ENCODE measurements around the gene OCIAD1. TPM values are rescaled to one million over a fixed set of nuclear protein-coding genes. Genes with fewer than 3 reads are reported as not detected.

The OCIAD1 gene
- total RNA-seq, 1 experiment from 2014 or later: 163 TPM

- Histone ChIP-seq H3K4me2 (ENCODE audit: low read length) (no peak overlapping the region), H4K20me1 (ENCODE audit: insufficient read depth) (peaks cover 8% of the 10 kb centered on the region; the same call in 1 of the 2 replicates), H2AFZ (ENCODE audit: low read depth, low read length, poor library complexity, severe bottlenecking) (no peak overlapping the region), H3K9me2 (ENCODE audit: insufficient read depth) (no peaks in the 10 kb centered on the region), H3K27ac (ENCODE audit: low read depth, low read length) (no peak overlapping the region), H3K79me2 (ENCODE audit: insufficient read depth, low read length) (peaks cover 37% of the 10 kb centered on the region), H3K4me1 (ENCODE audit: control insufficient read depth in 1 of 2, insufficient read depth in 2 of 2, low read length in 2 of 2) (no peaks in the 10 kb centered on the region), H3K4me3 (replicated peaks in 1 of 2; ENCODE audit: low read depth in 1 of 2, low read length in 2 of 2) (no peak overlapping the region), H3K36me3 (ENCODE audit: control insufficient read depth in 1 of 2, insufficient read depth in 2 of 2, low read length in 2 of 2) (peaks cover 19 to 30% of the 10 kb centered on the region in 2 experiments), H3K27me3 (ENCODE audit: insufficient read depth, low read length) (no peaks in the 10 kb centered on the region), H3K9ac (ENCODE audit: low read length) (no peak overlapping the region), H3K9me3 (ENCODE audit: control insufficient read depth in 1 of 2, insufficient read depth in 1 of 2, low read depth in 1 of 2, low read length in 2 of 2) (no peaks in the 10 kb centered on the region)
- BruUV-seq (replicated peaks): no TSS peak
- TF ChIP-seq EZH2 (IDR thresholded peaks at IDR 0.05) (no peak), POLR2A (IDR thresholded peaks at IDR 0.05; ENCODE audit: borderline replicate concordance, extremely low read depth, insufficient read depth, insufficient read length) (no peak), TCF7L2 (IDR thresholded peaks at IDR 0.05; ENCODE audit: borderline replicate concordance, extremely low read depth, insufficient read depth, insufficient read length) (no peak), ZBTB33 (IDR thresholded peaks at IDR 0.05; ENCODE audit: extremely low read depth, insufficient replicate concordance, low read length) (no peak), POLR2AphosphoS5 (IDR thresholded peaks at IDR 0.05; ENCODE audit: low read depth, low read length) (no peak), FOSL1 (IDR thresholded peaks at IDR 0.05; ENCODE audit: low read depth) (no peak), CTCF (IDR thresholded peaks at IDR 0.05 in 2 of 3, conservative IDR thresholded peaks at IDR 0.05 in 1 of 3; ENCODE audit: borderline replicate concordance in 1 of 3, insufficient read depth in 1 of 3, low read depth in 2 of 3, low read length in 2 of 3) (no peak), ZNF274 (IDR thresholded peaks at IDR 0.05; ENCODE audit: low read depth, low read length) (no peak), ELF1 (IDR thresholded peaks at IDR 0.05; ENCODE audit: borderline replicate concordance, low read depth) (no peak)
- POLR2A ChIA-PET: no interaction called here
- RAD21 ChIA-PET (ENCODE audit: low non-redundant PET in 1 of 2, low total read pairs in 2 of 2, uncharacterized antibody in 2 of 2, unreplicated experiment in 2 of 2): no interaction called here
- intact Hi-C loops (cut with micrococcal nuclease): loop anchor here (10.0 kb wide), 1 partner anchor 277 kb away; no protein-coding TSS in a partner anchor
- CTCF ChIA-PET: no interaction called here
- DNase-seq (ENCODE audit: low read depth, low spot score) (no peak), ATAC-seq (no peak)
Measured at GRCh38 chr4:48851651-48852050, 20.8 kb downstream of the OCIAD1 start.

All from HCT116 (cell line).